A549 treated with RU486 at 1 μM for 4 hours (cell line): ENCODE results near the gene CRELD2. TPM values are rescaled to one million over a fixed set of nuclear protein-coding genes. Genes with fewer than 3 reads are reported as not detected.

ENCODE experiments used
- total RNA-seq: library from RNA; stranded (reverse); fragments of 200-300 nt; extraction: Qiagen RNA extraction; gene quantifications from 5 replicates; pipeline ENCODE4 v1.2.3, GENCODE V29; 2022; ENCODE audit warnings: low read depth

The CRELD2 gene
- total RNA-seq, result 17.3 to 28.1 TPM (median 26.9 TPM) in 5 replicates

GRCh38 chr22:49917974-49918910 is at the start of gene CRELD2, which contains the start of gene ALG12:
TSS of gene CRELD2 (plus strand) at chr22:49918634. CDS start at chr22:49918770, 136 bp downstream.
TSS of gene ALG12 (minus strand) at chr22:49918438. CDS start at chr22:49913765, 4,673 bp downstream.

GRCh38 chr22:49960159-49961004 is 41.9 kb downstream of the CRELD2 start, which contains the start of gene PIM3:
TSS of gene PIM3 (plus strand) at chr22:49960772. CDS start at chr22:49960948, 176 bp downstream.

Other genes starting within 250 kb of the CRELD2 start
- 12.1 to 15.6 TPM (median 14.7 TPM) in 5 replicates for gene BRD1, start 90.8 kb upstream of the CRELD2 start, total RNA-seq
- 8.0 to 12.1 TPM (median 11.6 TPM) in 5 replicates for gene ZBED4, start 64.8 kb upstream of the CRELD2 start, total RNA-seq
- gene ALG12, start 196 bp upstream of the CRELD2 start, total RNA-seq, result 5.2 to 12.3 TPM (median 11.1 TPM) in 5 replicates
- gene PIM3, start 42.1 kb downstream of the CRELD2 start, total RNA-seq, result 21.6 to 43.2 TPM (median 37.1 TPM) in 5 replicates
- 0.02 TPM in 1 of 5 replicates, not detected in the others for gene IL17REL, start 94.1 kb downstream of the CRELD2 start, total RNA-seq
- not detected in 5 replicates for gene TTLL8, start 139.7 kb downstream of the CRELD2 start, total RNA-seq
- gene MLC1, start 166.8 kb downstream of the CRELD2 start, total RNA-seq, result 0.05 to 0.06 TPM in 2 of 5 replicates, not detected in the others
- not detected in 5 replicates for gene MOV10L1, start 171.4 kb downstream of the CRELD2 start, total RNA-seq